WTC11 (cell line): ENCODE results near the gene ETS1. TPM values are rescaled to one million over a fixed set of nuclear protein-coding genes. Genes with fewer than 3 reads are reported as not detected.

Experiments
- ATAC-seq: fragments of 200-7000 bp; cut with Tn5 transposase; 2 replicates; pipeline ENCODE4 v1.10.0; 2021; ENCODE audit warnings: mild to moderate bottlenecking, moderate library complexity
- CTCF ChIA-PET: fragments of 300-600 bp; sonication (Branson Sonifier 250); formaldehyde crosslinking; loops from one replicate; lab custom pipeline; 2021; ENCODE audit warnings: antibody characterized with exemption; lab: Charles Lee
- POLR2A ChIA-PET: fragments of 350-600 bp; sonication (Branson Sonifier 250); formaldehyde crosslinking; loops from one replicate; lab custom pipeline; 2021; ENCODE audit warnings: antibody characterized with exemption; lab: Charles Lee
- DNase-seq: peaks from one replicate; pipeline ENCODE4 v3.0.0; 2021; ENCODE audit warnings: low spot score
- H3K27ac Mint-ChIP-seq: 2 replicates; pipeline ENCODE4 v1.8.0; 2021; ENCODE audit warnings: mixed read lengths
- H3K27me3 Mint-ChIP-seq: 2 replicates; pipeline ENCODE4 v1.8.0; 2021; ENCODE audit warnings: low read depth, mild to moderate bottlenecking, moderate library complexity, mixed read lengths
- H3K36me3 Mint-ChIP-seq: 2 replicates; pipeline ENCODE4 v1.8.0; 2021; ENCODE audit warnings: mixed read lengths
- H3K4me1 Mint-ChIP-seq: 2 replicates; pipeline ENCODE4 v1.8.0; 2022; ENCODE audit warnings: mixed read lengths
- H3K4me3 Mint-ChIP-seq: 2 replicates; pipeline ENCODE4 v1.8.0; 2021; ENCODE audit warnings: mild to moderate bottlenecking, moderate library complexity, mixed read lengths
- H3K9me3 Mint-ChIP-seq: 2 replicates; pipeline ENCODE4 v1.8.0; 2021; ENCODE audit warnings: mixed read lengths
- AR ChIP-seq: fragments of 250-450 bp; sonication (Bioruptor Pico); IDR thresholded peaks from 2 replicates; pipeline ENCODE4 v1.9.0; 2021; ENCODE audit warnings: mild to moderate bottlenecking
- CREB1 ChIP-seq: sonication (generic); formaldehyde crosslinking; IDR thresholded peaks from 2 replicates; pipeline ENCODE4 v1.8.0; 2023; ENCODE audit warnings: mild to moderate bottlenecking, missing genetic modification reagents
- CREM ChIP-seq: sonication (generic); formaldehyde crosslinking; IDR thresholded peaks from 2 replicates; pipeline ENCODE4 v1.8.1; 2022; ENCODE audit warnings: mild to moderate bottlenecking, missing genetic modification reagents, moderate library complexity
- CTCF ChIP-seq: fragments of 200-600 bp; IDR thresholded peaks from 2 replicates; pipeline ENCODE4 v1.8.0; 2022; ENCODE audit warnings: antibody characterized with exemption
- ERG ChIP-seq: fragments of 250-450 bp; sonication (Bioruptor Pico); IDR thresholded peaks from 2 replicates; pipeline ENCODE4 v1.8.0; 2021; ENCODE audit warnings: mild to moderate bottlenecking
- ESRRA ChIP-seq: sonication (generic); formaldehyde crosslinking; IDR thresholded peaks from 2 replicates; pipeline ENCODE4 v1.8.1; 2022; ENCODE audit warnings: mild to moderate bottlenecking, missing genetic modification reagents, borderline replicate concordance
- FOXJ3 ChIP-seq: sonication (generic); formaldehyde crosslinking; IDR thresholded peaks from 2 replicates; pipeline ENCODE4 v1.9.0; 2021; ENCODE audit warnings: missing genetic modification reagents, mild to moderate bottlenecking, borderline replicate concordance
- MLX ChIP-seq: sonication (generic); formaldehyde crosslinking; IDR thresholded peaks from 2 replicates; pipeline ENCODE4 v1.8.1; 2023; ENCODE audit warnings: mild to moderate bottlenecking, missing genetic modification reagents, moderate library complexity
- MXD4 ChIP-seq: fragments of 250-450 bp; sonication (Bioruptor Pico); IDR thresholded peaks from 2 replicates; pipeline ENCODE4 v1.8.0; 2021; ENCODE audit warnings: mild to moderate bottlenecking, moderate library complexity, borderline replicate concordance
- NR2C2 ChIP-seq: sonication (generic); formaldehyde crosslinking; IDR thresholded peaks from 2 replicates; pipeline ENCODE4 v1.8.0; 2022; ENCODE audit warnings: mild to moderate bottlenecking, missing genetic modification reagents
- NR3C1 ChIP-seq: sonication (generic); formaldehyde crosslinking; conservative IDR thresholded peaks from 2 replicates; pipeline ENCODE4 v1.8.1; 2023; ENCODE audit warnings: low read depth, mild to moderate bottlenecking, missing genetic modification reagents
- PREB ChIP-seq: sonication (generic); formaldehyde crosslinking; IDR thresholded peaks from 2 replicates; pipeline ENCODE4 v1.8.1; 2022; ENCODE audit warnings: mild to moderate bottlenecking, missing genetic modification reagents, moderate library complexity, borderline replicate concordance
- SP1 ChIP-seq: sonication (generic); formaldehyde crosslinking; conservative IDR thresholded peaks from 2 replicates; pipeline ENCODE4 v1.8.1; 2022; ENCODE audit warnings: missing genetic modification reagents
- USF2 ChIP-seq: sonication (generic); formaldehyde crosslinking; IDR thresholded peaks from 2 replicates; pipeline ENCODE4 v1.8.1; 2023; ENCODE audit warnings: mild to moderate bottlenecking, missing genetic modification reagents, moderate library complexity
- ZNF138 ChIP-seq: sonication (generic); formaldehyde crosslinking; conservative IDR thresholded peaks from 2 replicates; pipeline ENCODE4 v1.8.1; 2022; ENCODE audit warnings: mild to moderate bottlenecking, moderate library complexity, missing genetic modification reagents
- ZNF416 ChIP-seq: fragments of 250-450 bp; sonication (Bioruptor Pico); IDR thresholded peaks from 2 replicates; pipeline ENCODE4 v1.9.0; 2021; ENCODE audit warnings: mild to moderate bottlenecking, inconsistent platforms
- ZNF425 ChIP-seq: fragments of 250-450 bp; sonication (Bioruptor Pico); conservative IDR thresholded peaks from 2 replicates; pipeline ENCODE4 v1.9.0; 2021; ENCODE audit warnings: mild to moderate bottlenecking
- total RNA-seq: library from RNA; stranded (reverse); gene quantifications from 3 replicates; pipeline ENCODE4 v1.2.3, GENCODE V29; 2021

ETS1 gene
- total RNA-seq, 1 experiment from 2014 or later = 33.1 TPM

GRCh38 chr11:128504486-128504885 is 82.9 kb downstream of the ETS1 start:
- ATAC-seq (no peak), DNase-seq (no peak)
- TF ChIP-seq FOXJ3 (CRISPR knock-in tag) = no peak
- TF ChIP-seq CREB1 (CRISPR knock-in tag) = no peak
- TF ChIP-seq USF2 = no peak
- TF ChIP-seq ESRRA (CRISPR knock-in tag) = no peak
- TF ChIP-seq ZNF416 (CRISPR knock-in tag) = no peak
- TF ChIP-seq CTCF = no peak
- no peak for TF ChIP-seq MLX (CRISPR knock-in tag)
- Mint-ChIP-seq H3K4me1 (peaks cover 47% of the 10 kb centered on the region), H3K27me3 (no peaks in the 10 kb centered on the region), H3K9me3 (peaks cover 7% of the 10 kb centered on the region), H3K27ac (no peak overlapping the region), H3K4me3 (no peak overlapping the region), H3K36me3 (no peaks in the 10 kb centered on the region; the same call in 1 of the 2 replicates)
- ChIA-PET CTCF (no interaction called here), POLR2A (no interaction called here)

- no peaks in the 10 kb centered on the region; the same call in 1 of the 2 replicates for H3K36me3 Mint-ChIP-seq
- ATAC-seq = no peak
- TF ChIP-seq PREB (no peak), SP1 (CRISPR knock-in tag) (no peak), ZNF138 (CRISPR knock-in tag) (no peak), MXD4 (CRISPR knock-in tag) (no peak), ZNF416 (CRISPR knock-in tag) (no peak), AR (CRISPR knock-in tag) (no peak), ZNF425 (CRISPR knock-in tag) (no peak), NR3C1 (CRISPR knock-in tag) (no peak), ERG (CRISPR knock-in tag) (no peak), CREM (CRISPR knock-in tag) (no peak), NR2C2 (CRISPR knock-in tag) (no peak)
- no peak for DNase-seq
- no peak overlapping the region for H3K4me3 Mint-ChIP-seq
- H3K27ac Mint-ChIP-seq = no peak overlapping the region
- peaks cover 7% of the 10 kb centered on the region for H3K9me3 Mint-ChIP-seq
- peaks cover 52% of the 10 kb centered on the region for H3K4me1 Mint-ChIP-seq
- CTCF ChIA-PET = no interaction called here
- H3K27me3 Mint-ChIP-seq = no peaks in the 10 kb centered on the region
- POLR2A ChIA-PET = no interaction called here
Observed at GRCh38 chr11:128503245-128503991, 83.9 kb downstream of the ETS1 start.
